ENCODE data around the gene CBFB.

The CBFB gene

DNA sequence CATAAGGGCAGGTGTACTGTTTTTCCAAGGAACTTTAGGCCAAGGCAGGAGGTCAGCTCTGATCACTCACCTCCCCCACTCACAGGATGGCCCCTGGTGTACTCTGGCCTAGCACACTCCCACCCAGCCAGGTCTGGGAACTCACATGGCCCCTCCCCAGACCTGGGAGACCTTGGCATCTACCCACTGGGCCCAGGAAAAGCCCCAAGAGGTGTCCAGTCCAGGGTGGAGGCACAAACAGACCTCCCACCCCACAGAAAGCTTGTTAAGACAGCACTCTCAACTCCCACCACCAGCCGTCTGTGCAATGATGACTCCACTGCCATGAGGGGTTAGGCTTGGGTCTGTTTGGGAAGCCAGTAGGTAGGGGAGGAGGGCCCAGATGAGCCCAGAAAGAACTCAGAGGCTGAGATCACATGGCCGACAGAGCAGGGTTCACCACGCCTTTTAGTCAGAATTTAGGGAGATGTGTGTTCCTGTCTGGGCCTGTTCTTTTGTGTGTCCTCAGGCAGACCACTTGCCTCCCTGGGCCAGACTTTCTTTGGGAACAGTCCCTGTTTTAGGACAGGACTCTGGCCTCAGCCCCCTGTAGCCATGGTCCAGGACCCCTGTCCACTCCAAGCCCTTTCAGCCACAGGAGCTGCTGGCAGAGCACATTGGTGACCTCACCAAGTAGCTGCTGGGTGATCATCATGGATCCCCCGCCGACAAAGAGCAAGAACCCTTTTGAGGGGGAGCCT lies 12.1 kb upstream of the CBFB start:
- TF ChIP-seq, protein P1, sequence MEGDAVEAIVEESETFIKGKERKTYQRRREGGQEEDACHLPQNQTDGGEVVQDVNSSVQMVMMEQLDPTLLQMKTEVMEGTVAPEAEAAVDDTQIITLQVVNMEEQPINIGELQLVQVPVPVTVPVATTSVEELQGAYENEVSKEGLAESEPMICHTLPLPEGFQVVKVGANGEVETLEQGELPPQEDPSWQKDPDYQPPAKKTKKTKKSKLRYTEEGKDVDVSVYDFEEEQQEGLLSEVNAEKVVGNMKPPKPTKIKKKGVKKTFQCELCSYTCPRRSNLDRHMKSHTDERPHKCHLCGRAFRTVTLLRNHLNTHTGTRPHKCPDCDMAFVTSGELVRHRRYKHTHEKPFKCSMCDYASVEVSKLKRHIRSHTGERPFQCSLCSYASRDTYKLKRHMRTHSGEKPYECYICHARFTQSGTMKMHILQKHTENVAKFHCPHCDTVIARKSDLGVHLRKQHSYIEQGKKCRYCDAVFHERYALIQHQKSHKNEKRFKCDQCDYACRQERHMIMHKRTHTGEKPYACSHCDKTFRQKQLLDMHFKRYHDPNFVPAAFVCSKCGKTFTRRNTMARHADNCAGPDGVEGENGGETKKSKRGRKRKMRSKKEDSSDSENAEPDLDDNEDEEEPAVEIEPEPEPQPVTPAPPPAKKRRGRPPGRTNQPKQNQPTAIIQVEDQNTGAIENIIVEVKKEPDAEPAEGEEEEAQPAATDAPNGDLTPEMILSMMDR (IDR thresholded peaks at IDR 0.05; ENCODE audit: poor library complexity, severe bottlenecking), result no peak
- no peaks in the 10 kb centered on the region for H3K4me1 ChIP-seq (ENCODE audit: insufficient read depth, poor library complexity, severe bottlenecking)
- ATAC-seq (ENCODE audit: low read depth), result no peak
- H3K27me3 ChIP-seq (ENCODE audit: insufficient read depth, poor library complexity, severe bottlenecking), result no peaks in the 10 kb centered on the region
- H3K36me3 ChIP-seq (ENCODE audit: low read depth), result no peaks in the 10 kb centered on the region
- H3K4me3 ChIP-seq (ENCODE audit: severe bottlenecking), result no peak overlapping the region
- peak; percentile 34 for DNase-seq (ENCODE audit: low spot score)
- no peaks in the 10 kb centered on the region for H3K9me3 ChIP-seq (ENCODE audit: severe bottlenecking)
- H3K27ac ChIP-seq (ENCODE audit: poor library complexity, severe bottlenecking), result no peak overlapping the region

DNA sequence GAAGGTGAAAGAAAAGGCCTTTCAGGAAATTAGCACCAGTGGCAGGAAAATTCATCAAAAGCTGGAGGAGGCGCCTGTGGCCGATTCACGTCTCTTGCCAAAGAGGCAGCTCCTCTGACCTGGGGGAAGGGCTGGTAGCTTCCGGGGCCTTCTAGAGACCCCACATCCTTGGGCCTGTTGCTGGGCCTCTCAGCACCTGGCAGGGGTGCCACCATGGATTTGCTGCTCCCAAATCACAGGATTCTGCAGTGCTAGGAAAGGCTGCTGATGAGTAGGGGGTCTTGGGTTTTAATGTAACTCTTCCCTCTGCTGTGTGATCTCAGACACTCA lies 11.6 kb upstream of the CBFB start:
- H3K9me3 ChIP-seq (ENCODE audit: severe bottlenecking), result no peaks in the 10 kb centered on the region
- no peaks in the 10 kb centered on the region for H3K4me1 ChIP-seq (ENCODE audit: insufficient read depth, poor library complexity, severe bottlenecking)
- peak; percentile 39 for DNase-seq (ENCODE audit: low spot score)
- H3K4me3 ChIP-seq (ENCODE audit: severe bottlenecking), result no peak overlapping the region
- no peak overlapping the region for H3K27ac ChIP-seq (ENCODE audit: poor library complexity, severe bottlenecking)
- TF ChIP-seq, protein P1 (IDR thresholded peaks at IDR 0.05; ENCODE audit: poor library complexity, severe bottlenecking), result no peak
- no peaks in the 10 kb centered on the region for H3K27me3 ChIP-seq (ENCODE audit: insufficient read depth, poor library complexity, severe bottlenecking)
- no peaks in the 10 kb centered on the region for H3K36me3 ChIP-seq (ENCODE audit: low read depth)
- no peak for ATAC-seq (ENCODE audit: low read depth)

DNA sequence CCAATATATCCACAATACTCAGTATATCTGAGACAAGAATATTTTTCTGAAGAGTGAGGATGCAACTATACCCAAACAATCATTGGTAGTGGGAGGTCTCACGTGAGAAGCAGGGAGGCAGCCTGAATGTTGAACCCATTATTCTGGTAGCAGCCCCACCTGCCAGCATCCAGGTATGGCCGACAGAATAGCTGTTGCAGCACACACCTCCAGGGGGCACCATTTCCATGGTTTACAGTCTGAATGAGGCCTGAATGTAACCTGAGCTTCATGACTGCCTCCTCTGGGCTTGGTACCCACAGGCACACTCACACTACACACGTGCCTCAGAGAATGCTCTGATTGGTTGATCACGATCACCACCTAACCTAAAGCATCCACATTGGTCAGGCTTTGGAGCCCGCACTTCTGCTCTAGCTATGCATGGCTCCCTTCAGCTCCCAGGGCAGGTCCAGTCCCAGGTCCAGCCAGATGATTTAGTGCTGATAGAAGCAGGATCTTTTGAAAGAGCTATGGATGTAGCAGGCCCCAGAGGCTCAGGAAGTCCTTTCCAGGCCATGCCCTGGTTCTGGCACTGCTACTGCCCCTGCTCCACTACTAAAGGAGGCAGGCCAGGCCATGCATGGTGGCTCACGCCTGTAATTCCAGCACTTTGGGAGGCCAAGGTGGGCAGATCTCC lies 11.0 kb upstream of the CBFB start:
- Histone ChIP-seq H3K27me3 (ENCODE audit: insufficient read depth, poor library complexity, severe bottlenecking) (no peaks in the 10 kb centered on the region), H3K4me3 (ENCODE audit: severe bottlenecking) (no peak overlapping the region), H3K9me3 (ENCODE audit: severe bottlenecking) (no peaks in the 10 kb centered on the region), H3K27ac (ENCODE audit: poor library complexity, severe bottlenecking) (no peak overlapping the region), H3K36me3 (ENCODE audit: low read depth) (no peaks in the 10 kb centered on the region), H3K4me1 (ENCODE audit: insufficient read depth, poor library complexity, severe bottlenecking) (no peaks in the 10 kb centered on the region)
- peak; percentile 97 for ATAC-seq (ENCODE audit: low read depth)
- peak; percentile 89 for DNase-seq (ENCODE audit: low spot score)
- TF ChIP-seq, protein P1 (IDR thresholded peaks at IDR 0.05; ENCODE audit: poor library complexity, severe bottlenecking), result peak; percentile 83

DNA sequence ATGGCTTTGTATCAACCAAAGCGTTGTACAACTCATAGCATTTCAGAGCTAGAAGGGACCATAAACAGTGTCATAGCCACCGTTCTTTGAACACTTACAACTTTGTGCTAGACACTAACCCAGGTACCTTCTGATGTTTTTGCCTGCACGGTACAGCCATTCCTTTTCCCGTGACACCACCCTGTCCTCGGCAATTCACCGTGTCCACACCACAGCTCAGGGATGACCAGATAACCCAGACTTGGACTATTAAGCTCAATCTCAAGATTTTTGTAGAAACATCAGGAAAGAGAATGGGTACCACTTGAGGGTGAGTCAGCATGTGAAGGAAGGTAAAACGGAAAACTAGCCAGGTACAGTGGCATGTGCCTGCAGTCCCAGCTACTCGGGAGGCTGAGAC lies 9.8 kb upstream of the CBFB start:
- DNase-seq (ENCODE audit: low spot score), result peak; percentile 17
- ATAC-seq (ENCODE audit: low read depth), result no peak
- H3K4me1 ChIP-seq (ENCODE audit: insufficient read depth, poor library complexity, severe bottlenecking), result no peaks in the 10 kb centered on the region
- TF ChIP-seq, protein P1 (IDR thresholded peaks at IDR 0.05; ENCODE audit: poor library complexity, severe bottlenecking), result no peak
- no peaks in the 10 kb centered on the region for H3K9me3 ChIP-seq (ENCODE audit: severe bottlenecking)
- no peak overlapping the region for H3K4me3 ChIP-seq (ENCODE audit: severe bottlenecking)
- no peak overlapping the region for H3K27ac ChIP-seq (ENCODE audit: poor library complexity, severe bottlenecking)
- no peaks in the 10 kb centered on the region for H3K36me3 ChIP-seq (ENCODE audit: low read depth)
- H3K27me3 ChIP-seq (ENCODE audit: insufficient read depth, poor library complexity, severe bottlenecking), result no peaks in the 10 kb centered on the region

DNA sequence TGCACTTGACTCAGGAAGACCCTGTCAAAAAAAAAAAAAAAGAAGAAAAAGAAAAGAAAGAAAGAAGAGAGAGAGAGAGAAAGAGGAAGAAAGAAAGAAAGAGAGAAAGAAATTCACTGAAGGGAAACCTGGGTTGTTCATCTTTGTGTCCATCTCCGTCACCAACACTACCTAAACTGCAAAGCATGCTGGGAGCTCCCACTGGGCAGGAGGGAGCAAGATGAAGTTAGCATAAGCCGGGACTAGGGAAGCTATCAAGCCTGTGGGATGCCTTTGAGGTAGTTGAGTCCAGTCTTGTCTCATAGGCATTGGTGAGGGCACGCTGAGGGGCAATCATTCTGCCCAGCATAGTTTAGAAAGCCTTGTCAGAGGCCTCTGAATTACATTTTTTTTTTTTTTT lies 7.6 kb upstream of the CBFB start:
- ATAC-seq (ENCODE audit: low read depth) (no peak), DNase-seq (ENCODE audit: low spot score) (peak; percentile 5)
- Histone ChIP-seq H3K4me3 (ENCODE audit: severe bottlenecking) (no peak overlapping the region), H3K4me1 (ENCODE audit: insufficient read depth, poor library complexity, severe bottlenecking) (no peaks in the 10 kb centered on the region), H3K27ac (ENCODE audit: poor library complexity, severe bottlenecking) (no peak overlapping the region), H3K27me3 (ENCODE audit: insufficient read depth, poor library complexity, severe bottlenecking) (no peaks in the 10 kb centered on the region), H3K9me3 (ENCODE audit: severe bottlenecking) (no peaks in the 10 kb centered on the region), H3K36me3 (ENCODE audit: low read depth) (no peaks in the 10 kb centered on the region)
- TF ChIP-seq, protein P1 (IDR thresholded peaks at IDR 0.05; ENCODE audit: poor library complexity, severe bottlenecking), result no peak

Measured in RWPE2 (cell line).